HuH-7.5 (cell line): Measurements from ENCODE around the gene SLC39A7.

ENCODE experiments used
- DNase-seq: peaks from one replicate; pipeline ENCODE4 v3.0.0; 2011; ENCODE audit warnings: low spot score

Gene SLC39A7

GRCh38 chr6:33200219-33201146 lies at the start of gene SLC39A7, which contains the start of gene RXRB:
SLC39A7 (plus strand) TSS chr6:33200867; CDS start chr6:33201246, 379 bp downstream.
RXRB (minus strand) TSS chr6:33200665; CDS start chr6:33200476, 189 bp downstream.
- peak; percentile 93 for DNase-seq

DNA sequence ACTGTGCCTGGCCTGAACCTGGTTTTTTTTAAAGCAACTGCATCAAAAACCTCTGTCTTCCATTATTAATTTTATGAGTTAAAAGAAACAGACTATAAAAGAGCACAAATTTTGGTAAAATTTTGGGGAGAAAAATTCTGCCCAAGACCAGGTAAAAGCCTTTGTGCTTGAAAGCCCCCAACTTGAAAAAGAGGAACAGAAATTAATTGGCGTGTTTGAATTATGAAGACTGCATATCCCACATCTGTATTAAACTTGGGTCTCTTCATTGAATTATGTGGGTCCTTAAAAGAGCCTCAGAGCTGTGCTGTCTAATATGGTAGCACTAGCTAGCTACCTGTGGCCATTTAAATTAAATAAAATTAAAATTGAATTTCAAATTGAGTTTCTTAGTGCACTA lies 49.6 kb upstream of the SLC39A7 start:
- DNase-seq: no peak

GRCh38 chr6:33154349-33154748 lies 46.3 kb upstream of the SLC39A7 start:
- no peak for DNase-seq

DNA sequence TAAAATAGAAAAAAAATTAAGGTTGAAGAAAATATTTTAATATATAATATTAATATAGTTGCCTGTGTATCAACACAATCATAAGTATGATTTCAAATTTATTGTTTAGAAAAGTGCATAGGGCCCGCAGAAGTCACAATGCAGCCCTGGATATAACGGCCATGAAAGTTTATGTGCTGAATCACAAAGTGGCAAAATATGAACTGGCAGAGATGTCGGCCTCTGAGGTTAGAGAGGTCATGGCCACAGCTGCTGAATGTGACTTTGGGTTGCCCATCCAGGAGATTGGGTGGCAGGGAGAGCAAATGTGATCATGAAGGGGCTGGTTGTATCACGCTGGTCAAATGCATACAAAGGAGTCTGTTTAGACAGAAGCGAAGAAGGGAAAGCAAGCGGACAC lies 44.1 kb upstream of the SLC39A7 start:
- no peak for DNase-seq

DNA sequence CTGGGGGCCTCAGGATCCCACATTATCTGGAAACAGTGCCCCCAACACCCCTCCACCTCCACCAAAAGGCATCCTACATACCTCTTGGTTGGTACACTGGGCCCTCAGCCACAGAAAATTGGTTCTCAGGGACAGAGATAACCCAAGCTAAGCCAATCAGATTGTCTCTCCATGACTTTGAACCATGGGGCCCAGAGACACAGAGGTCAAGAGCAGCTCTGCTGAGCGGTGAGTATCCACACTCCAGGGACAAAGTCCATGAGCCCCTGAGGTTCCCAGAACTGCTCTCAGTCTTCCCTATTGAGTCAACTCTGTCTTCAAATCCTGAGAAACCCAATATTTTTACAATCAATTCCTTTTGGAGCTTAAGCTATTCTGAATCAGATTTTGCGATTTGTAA lies 43.7 kb upstream of the SLC39A7 start:
- no peak for DNase-seq

- DNase-seq: no peak
These were observed 40.6 kb upstream of the SLC39A7 start for GRCh38 chr6:33160096-33160495.

GRCh38 chr6:33160728-33161344 lies 39.8 kb upstream of the SLC39A7 start:
- no peak for DNase-seq

GRCh38 chr6:33161354-33162331 lies 39.0 kb upstream of the SLC39A7 start:
- DNase-seq: peak; percentile 79

DNA sequence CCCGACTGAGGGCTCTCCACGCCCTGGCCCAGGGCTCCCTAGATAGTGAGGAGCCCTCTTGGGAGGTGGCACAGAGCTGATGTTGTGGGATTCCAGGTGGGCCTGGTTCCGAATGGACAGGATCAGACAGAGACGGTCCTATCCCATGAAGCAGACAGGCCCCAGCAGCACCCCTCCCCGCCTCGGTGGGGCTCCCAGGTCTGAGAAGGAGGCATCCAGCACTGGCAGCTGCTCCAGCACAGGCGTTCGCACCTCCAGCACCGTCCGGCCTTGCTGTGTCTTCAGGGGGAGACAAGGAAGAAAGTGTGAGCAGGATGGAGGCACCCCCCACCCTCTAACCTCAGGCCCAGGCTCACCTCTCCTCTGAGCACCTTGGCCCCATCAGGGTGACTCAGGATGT lies 37.1 kb upstream of the SLC39A7 start:
- no peak for DNase-seq

- DNase-seq: no peak
These were observed 36.5 kb upstream of the SLC39A7 start for GRCh38 chr6:33164176-33164575.

DNA sequence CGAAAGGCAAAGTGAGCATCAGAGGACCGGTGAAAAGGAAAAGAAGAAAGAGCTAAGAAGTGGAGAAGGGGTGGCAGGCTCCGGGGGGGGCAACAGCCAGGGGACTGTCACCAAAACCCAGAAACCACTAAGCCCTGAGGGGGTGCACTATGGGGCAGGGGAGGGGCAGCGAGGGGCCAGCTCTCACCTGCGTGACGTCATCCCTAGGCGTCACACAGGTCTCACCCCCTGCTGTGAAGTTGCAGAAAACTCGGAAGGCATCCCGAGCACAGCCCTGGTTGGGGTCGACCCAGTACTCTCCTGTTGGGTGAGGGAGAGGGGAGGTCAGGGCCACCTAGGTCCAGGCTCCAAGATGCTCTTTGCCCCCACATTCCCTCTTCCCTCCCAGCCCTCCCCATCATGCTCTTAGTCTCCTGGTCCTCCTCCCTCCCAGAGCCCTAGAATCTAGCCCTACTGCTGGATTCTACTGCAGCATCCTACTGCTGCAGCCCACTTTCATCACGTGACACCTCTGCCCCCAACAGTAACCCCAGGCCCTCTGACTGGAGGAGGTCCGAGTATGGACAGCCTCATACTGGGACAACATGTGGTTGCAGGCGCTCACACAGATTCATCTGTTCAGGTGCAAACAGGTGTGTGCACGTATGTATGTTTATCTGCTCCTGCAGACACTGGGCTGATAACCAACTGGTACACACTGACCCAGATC lies 35.8 kb upstream of the SLC39A7 start:
- no peak for DNase-seq

GRCh38 chr6:33165581-33166258 lies 34.9 kb upstream of the SLC39A7 start:
- no peak for DNase-seq

DNA sequence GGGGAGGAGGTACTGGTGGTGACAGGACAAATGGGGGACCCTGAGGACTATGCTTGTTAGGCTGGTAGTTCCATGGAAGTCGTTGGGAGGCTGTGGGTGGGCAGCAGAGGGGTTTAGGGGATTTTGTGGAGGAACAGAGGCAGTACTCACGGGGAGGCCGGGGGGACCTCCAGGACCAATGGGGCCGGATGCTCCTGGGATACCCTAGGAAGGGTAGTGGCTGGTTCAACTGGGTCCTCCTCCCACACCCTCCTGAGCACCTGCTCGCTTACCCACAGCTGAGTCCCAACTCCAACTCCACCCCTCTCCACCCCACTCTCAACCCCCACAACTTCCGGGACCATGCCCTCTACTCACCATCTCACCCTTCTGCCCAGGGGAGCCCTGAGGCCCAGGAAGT lies 34.3 kb upstream of the SLC39A7 start:
- no peak for DNase-seq

- DNase-seq: no peak
These were observed 33.9 kb upstream of the SLC39A7 start for GRCh38 chr6:33166811-33167210.

DNA sequence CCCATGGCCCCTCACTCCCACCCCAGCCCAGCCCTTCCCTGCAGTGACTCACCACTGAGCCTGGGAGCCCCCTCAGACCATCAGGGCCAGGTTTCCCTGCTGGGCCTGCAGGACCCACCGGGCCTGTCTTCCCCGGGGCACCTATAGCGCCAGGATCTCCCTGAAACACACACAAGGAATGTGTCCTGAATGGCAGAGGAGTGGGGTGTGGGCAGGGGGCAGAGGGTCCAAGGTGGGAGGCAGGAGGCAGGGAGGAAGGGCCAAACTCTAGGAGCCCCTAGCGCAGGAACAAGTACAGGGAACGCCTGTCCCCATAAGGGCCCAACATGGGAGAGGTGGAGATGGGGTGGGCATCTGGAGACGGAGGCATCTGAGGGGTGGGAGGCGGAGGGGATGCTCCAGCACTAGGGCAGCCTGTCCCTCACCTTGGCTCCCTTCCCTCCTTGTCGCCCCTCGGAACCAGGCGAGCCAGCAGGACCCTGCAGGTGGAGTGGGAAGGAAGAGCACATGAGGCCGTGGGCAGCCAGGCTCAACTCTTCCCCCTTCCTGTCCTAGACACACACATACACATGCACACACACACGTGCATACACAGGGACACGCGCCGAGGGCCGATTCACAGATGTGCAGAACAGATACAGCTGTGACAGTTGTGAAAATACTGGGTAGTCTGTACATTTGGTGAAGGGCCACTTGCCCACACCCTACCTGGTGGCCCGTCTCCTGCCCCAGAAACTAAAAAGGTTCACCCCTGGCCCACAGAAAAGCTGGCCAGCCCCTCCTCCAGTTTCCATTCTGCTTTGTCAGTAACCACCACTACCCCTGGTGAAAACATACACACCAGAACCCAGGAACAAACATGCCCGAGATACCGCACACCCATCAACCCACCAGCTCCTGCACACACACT lies 33.0 kb upstream of the SLC39A7 start:
- DNase-seq: no peak

DNA sequence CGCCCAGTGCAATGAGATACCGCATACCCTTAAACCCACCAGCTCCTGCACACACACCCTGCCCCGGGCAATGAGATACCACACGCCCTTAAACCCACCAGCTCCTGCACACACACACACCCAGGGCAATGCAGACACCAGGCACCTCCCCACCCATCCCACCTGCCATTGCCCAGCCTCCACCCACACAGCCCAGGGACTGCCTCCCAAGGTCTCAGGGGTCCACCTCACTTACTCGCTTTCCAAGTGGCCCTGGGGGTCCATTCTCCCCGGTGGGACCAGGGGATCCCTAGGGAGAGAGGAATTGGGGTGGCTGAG lies 32.4 kb upstream of the SLC39A7 start:
- no peak for DNase-seq

- DNase-seq: no peak
These were observed 32.0 kb upstream of the SLC39A7 start for GRCh38 chr6:33168639-33169038.

GRCh38 chr6:33169291-33170175 lies 31.1 kb upstream of the SLC39A7 start:
- no peak for DNase-seq
